SK-N-SH (cell line): Measurements from ENCODE around the gene PITPNM3. TPM values are rescaled to one million over a fixed set of nuclear protein-coding genes. Genes with fewer than 3 reads are reported as not detected.

Experiments used
- CTCF ChIA-PET: fragments of 300-600, 350-600 bp; formaldehyde crosslinking; extraction: SDS; loops from one replicate; lab custom pipeline; 2021; lab: Yijun Ruan, JAX
- POLR2A ChIA-PET: fragments of 350-600 bp; sonication (Branson Sonifier 250); formaldehyde crosslinking; extraction: SDS; loops from one replicate; lab custom pipeline; 2020; ENCODE audit warnings: antibody characterized with exemption, inconsistent platforms; lab: Yijun Ruan, JAX
- DNase-seq: peaks from one replicate; pipeline ENCODE4 v3.0.0; 2012
- H2AFZ ChIP-seq: fragments of 200-600 bp; sonication (generic); 2 replicates; pipeline ENCODE4 v1.8.1; 2016; ENCODE audit warnings: antibody characterized with exemption, mild to moderate bottlenecking, low read depth
- H3F3A ChIP-seq: fragments of 200-600 bp; sonication (generic); replicated peaks from 2 replicates; pipeline ENCODE3; 2016; ENCODE audit warnings: antibody characterized with exemption, mild to moderate bottlenecking; ENCODE audit not compliant: insufficient read depth
- H3K27ac ChIP-seq, 2 experiments: fragments of 200-500 bp in 1 of 2; fragments of 200-600 bp in 1 of 2; sonication (Bioruptor generic) in 1 of 2; sonication (generic), shearing (Covaris generic) in 1 of 2; 2 replicates each; pipeline versions ENCODE4 v1.5.1 to v1.6.1; 2014 to 2016; ENCODE audit warnings: low read depth in 2 of 2, inconsistent platforms in 1 of 2, low read length in 1 of 2, mild to moderate bottlenecking in 1 of 2, mixed read lengths in 1 of 2
- H3K27me3 ChIP-seq: fragments of 200-600 bp; sonication (generic), shearing (Covaris generic); 2 replicates; pipeline ENCODE4 v1.6.1; 2016; ENCODE audit warnings: mixed run types; ENCODE audit not compliant: insufficient read depth
- H3K36me3 ChIP-seq, 2 experiments: fragments of 200-500 bp in 1 of 2; fragments of 200-600 bp in 1 of 2; sonication (Bioruptor generic) in 1 of 2; sonication (generic) in 1 of 2; replicated peaks in 1 of 2; 2 replicates each; pipeline versions ENCODE3 to v1.5.1; 2014 to 2016; ENCODE audit warnings: low read length in 1 of 2, mild to moderate bottlenecking in 1 of 2; ENCODE audit not compliant: insufficient read depth in 2 of 2, control insufficient read depth in 1 of 2
- H3K4me1 ChIP-seq, 2 experiments: fragments of 200-500 bp in 1 of 2; fragments of 200-600 bp in 1 of 2; sonication (Bioruptor generic) in 1 of 2; sonication (generic), shearing (Covaris generic) in 1 of 2; 2 replicates each; pipeline versions ENCODE4 v1.5.1 to v1.6.1; 2014 to 2016; ENCODE audit warnings: low read depth in 1 of 2, low read length in 1 of 2, mixed run types in 1 of 2; ENCODE audit not compliant: insufficient read depth in 2 of 2, control insufficient read depth in 1 of 2
- H3K4me2 ChIP-seq: fragments of 200-600 bp; sonication (generic), shearing (Covaris generic); 2 replicates; pipeline ENCODE4 v1.6.1; 2017; ENCODE audit warnings: mixed run types
- H3K4me3 ChIP-seq, 2 experiments: fragments of 200-500 bp in 1 of 2; fragments of 200-600 bp in 1 of 2; sonication (Bioruptor generic) in 1 of 2; sonication (generic), shearing (Covaris generic) in 1 of 2; 2 replicates each; pipeline versions ENCODE4 v1.5.1 to v1.8.1; 2014 to 2016; ENCODE audit warnings: low read depth in 2 of 2, inconsistent platforms in 1 of 2, low read length in 1 of 2, mild to moderate bottlenecking in 1 of 2, mixed read lengths in 1 of 2, moderate library complexity in 1 of 2
- H3K79me2 ChIP-seq: fragments of 200-600 bp; sonication (generic); 2 replicates; pipeline ENCODE4 v1.8.1; 2017; ENCODE audit warnings: mild to moderate bottlenecking; ENCODE audit not compliant: insufficient read depth
- H3K9ac ChIP-seq: fragments of 200-600 bp; sonication (generic); 2 replicates; pipeline ENCODE4 v1.6.1; 2017; ENCODE audit warnings: mixed run types
- H3K9me2 ChIP-seq: fragments of 200-600 bp; sonication (generic); 2 replicates; pipeline ENCODE4 v1.6.1; 2017; ENCODE audit warnings: mixed run types
- H3K9me3 ChIP-seq: fragments of 200-600 bp; sonication (generic); 2 replicates; pipeline ENCODE4 v1.6.1; 2017; ENCODE audit warnings: mixed run types, mild to moderate bottlenecking, moderate library complexity
- H4K20me1 ChIP-seq: fragments of 200-600 bp; sonication (generic); 2 replicates; pipeline ENCODE4 v1.6.1; 2017; ENCODE audit warnings: mild to moderate bottlenecking, mixed run types; ENCODE audit not compliant: insufficient read depth
- CTCF ChIP-seq: fragments of 200-600 bp; sonication (generic); IDR thresholded peaks from 2 replicates; pipeline ENCODE4 v1.6.1; 2017; ENCODE audit warnings: antibody characterized with exemption, mild to moderate bottlenecking, moderate library complexity
- EZH2phosphoT487 ChIP-seq: fragments of 200-600 bp; sonication (generic); IDR thresholded peaks from 2 replicates; pipeline ENCODE4 v1.6.1; 2017; ENCODE audit warnings: low read depth, mixed run types, mild to moderate bottlenecking, antibody characterized with exemption, moderate library complexity, borderline replicate concordance
- MAX ChIP-seq: IDR thresholded peaks from 2 replicates; pipeline ENCODE4 v1.4.0; 2012; ENCODE audit warnings: low read depth
- MXI1 ChIP-seq: IDR thresholded peaks from 2 replicates; pipeline ENCODE4 v1.6.1; 2012; ENCODE audit warnings: mild to moderate bottlenecking, low read depth, low read length, improper control_type of control experiment
- NFIC ChIP-seq: IDR thresholded peaks from 2 replicates; pipeline ENCODE4 v1.4.0; 2012; ENCODE audit warnings: borderline replicate concordance
- PBX3 ChIP-seq: IDR thresholded peaks from 2 replicates; pipeline ENCODE4; 2012
- RAD21 ChIP-seq: IDR thresholded peaks from 2 replicates; pipeline ENCODE4 v1.6.1; 2012; ENCODE audit warnings: mild to moderate bottlenecking, low read length
- REST ChIP-seq: IDR thresholded peaks from 2 replicates; pipeline ENCODE4 v1.6.1; 2012; ENCODE audit warnings: mild to moderate bottlenecking, low read depth, low read length, moderate library complexity
- RXRA ChIP-seq: IDR thresholded peaks from 2 replicates; pipeline ENCODE4 v1.4.0; 2012; ENCODE audit warnings: low read depth, mild to moderate bottlenecking, borderline replicate concordance
- SMC3 ChIP-seq: IDR thresholded peaks from 2 replicates; pipeline ENCODE4 v1.6.1; 2012; ENCODE audit warnings: low read depth, low read length, improper control_type of control experiment
- TCF12 ChIP-seq: IDR thresholded peaks from 2 replicates; pipeline ENCODE4 v1.4.0; 2012
- USF2 ChIP-seq: fragments of 150-350 bp; IDR thresholded peaks from 2 replicates; pipeline ENCODE4 v1.6.1; 2017; ENCODE audit warnings: antibody characterized with exemption, low read length, low read depth, borderline replicate concordance
- YY1 ChIP-seq: IDR thresholded peaks from 2 replicates; pipeline ENCODE4 v1.4.0; 2012; ENCODE audit warnings: low read depth, mild to moderate bottlenecking
- ZBTB33 ChIP-seq: IDR thresholded peaks from 2 replicates; pipeline ENCODE4 v1.4.0; 2012; ENCODE audit warnings: low read depth, borderline replicate concordance
- WGBS: methylation state at CpG from one replicate; pipeline ENCODE4 v1.1.6; 2017; ENCODE audit warnings: low lambda C conversion rate; 5-methylcytosine and 5-hydroxymethylcytosine counted together
- polyA plus RNA-seq, 3 experiments: library from polyadenylated mRNA; depleted of rRNA; stranded (reverse); fragments of >200 nt; gene quantifications; 2 replicates each; pipeline ENCODE4 v1.2.3, GENCODE V29; 2012

Gene PITPNM3
- polyA plus RNA-seq, 1 of the 3 experiments (the other 2 are of a cell fraction) = 0.82 TPM

GRCh38 chr17:6544011-6544370, 12.4 kb downstream of the PITPNM3 start:
- POLR2A ChIA-PET = no interaction called here

GRCh38 chr17:6543079-6544010, 13.0 kb downstream of the PITPNM3 start:
- Histone ChIP-seq H2AFZ (no peak overlapping the region), H3K4me2 (no peak overlapping the region), H3K27me3 (no peaks in the 10 kb centered on the region), H3K4me1 (no peaks in the 10 kb centered on the region), H3K4me3 (no peak overlapping the region), H3K36me3 (peaks cover 0 to 3% of the 10 kb centered on the region in 2 experiments), H3K27ac (no peak overlapping the region), H3F3A (no peaks in the 10 kb centered on the region), H4K20me1 (no peaks in the 10 kb centered on the region), H3K9me3 (no peaks in the 10 kb centered on the region), H3K9ac (no peak overlapping the region), H3K9me2 (no peaks in the 10 kb centered on the region), H3K79me2 (no peaks in the 10 kb centered on the region)
- WGBS = 66% methylated on average over 13 of the region's 16 CpGs
- POLR2A ChIA-PET = no interaction called here
- CTCF ChIA-PET = interaction anchor here (0.8 kb wide), 1 partner anchor 169 kb away, joined by 3 read pairs; no protein-coding TSS in a partner anchor
- DNase-seq = no peak
- TF ChIP-seq EZH2phosphoT487 (no peak), RAD21 (no peak), PBX3 (no peak), NFIC (no peak), REST (no peak), SMC3 (no peak), CTCF (no peak), MXI1 (no peak), TCF12 (no peak), RXRA (no peak), ZBTB33 (no peak), MAX (no peak)

More at GRCh38 chr17:6544011-6544370, 12.4 kb downstream of the PITPNM3 start:
- Histone ChIP-seq H3K9me2 (no peaks in the 10 kb centered on the region), H3K4me2 (no peak overlapping the region), H2AFZ (no peak overlapping the region), H3K36me3 (peaks cover 0 to 2% of the 10 kb centered on the region in 2 experiments), H3K9ac (no peak overlapping the region), H3K9me3 (no peaks in the 10 kb centered on the region), H4K20me1 (no peaks in the 10 kb centered on the region), H3K4me1 (no peaks in the 10 kb centered on the region), H3K79me2 (no peaks in the 10 kb centered on the region), H3F3A (no peaks in the 10 kb centered on the region), H3K4me3 (no peak overlapping the region), H3K27me3 (no peaks in the 10 kb centered on the region), H3K27ac (no peak overlapping the region)
- CTCF ChIA-PET = interaction anchor here (0.8 kb wide), 1 partner anchor 168 kb away, joined by 3 read pairs; no protein-coding TSS in a partner anchor
- TF ChIP-seq YY1 (no peak), SMC3 (no peak), USF2 (no peak), NFIC (no peak)
- WGBS = 89% methylated on average over 3 of the region's 5 CpGs
- DNase-seq = no peak
